Upper lobe of right lung (tissue), 1 donor: Measurements from ENCODE around the gene KRCC1. TPM values are rescaled to one million over a fixed set of nuclear protein-coding genes. Genes with fewer than 3 reads are reported as not detected.

Experiments used
- ATAC-seq: fragments of 200-7000 bp; cut with Tn5 transposase; one replicate; pipeline ENCODE4 v1.9.1; 2020; ENCODE audit warnings: mild to moderate bottlenecking, moderate library complexity
- DNase-seq: peaks from one replicate; pipeline ENCODE4 v3.0.0-alpha.2; 2020
- H3K27ac ChIP-seq: fragments of 200-600 bp; one replicate; pipeline ENCODE4 v1.8.0; 2022
- H3K27me3 ChIP-seq: fragments of 200-600 bp; one replicate; pipeline ENCODE4 v1.8.0; 2022; ENCODE audit warnings: mild to moderate bottlenecking
- H3K36me3 ChIP-seq: fragments of 200-600 bp; one replicate; pipeline ENCODE4 v1.8.0; 2022
- H3K4me1 ChIP-seq: fragments of 200-600 bp; one replicate; pipeline ENCODE4 v1.8.0; 2022
- H3K4me3 ChIP-seq: fragments of 200-600 bp; one replicate; pipeline ENCODE4 v1.8.0; 2022; ENCODE audit warnings: mild to moderate bottlenecking
- H3K9me3 ChIP-seq: fragments of 200-600 bp; one replicate; pipeline ENCODE4 v1.8.0; 2022
- intact Hi-C: fragments of 100-400 bp; cut with DNase I; formaldehyde crosslinking; loops from one replicate; pipeline ENCODE4 v1.11.0; 2022
- total RNA-seq: library from RNA; stranded (reverse); fragmentation: NEBNext Ultra II Directional; extraction: Animal tissue kit (Norgen Biotek cat#: 25700); gene quantifications from one replicate; pipeline ENCODE4 v1.2.1, GENCODE V29; 2021
- TF ChIP-seq, protein P1 (sequence below): fragments of 200-600 bp; IDR thresholded peaks from one replicate; pipeline ENCODE4 v1.8.0; 2022; ENCODE audit warnings: antibody characterized with exemption
- donor health status: DM: no; HTN: yes; CAD: no; lungs with severe emphysema.

The KRCC1 gene
- total RNA-seq, 1 donor from 2014 or later, result 18.9 TPM

DNA sequence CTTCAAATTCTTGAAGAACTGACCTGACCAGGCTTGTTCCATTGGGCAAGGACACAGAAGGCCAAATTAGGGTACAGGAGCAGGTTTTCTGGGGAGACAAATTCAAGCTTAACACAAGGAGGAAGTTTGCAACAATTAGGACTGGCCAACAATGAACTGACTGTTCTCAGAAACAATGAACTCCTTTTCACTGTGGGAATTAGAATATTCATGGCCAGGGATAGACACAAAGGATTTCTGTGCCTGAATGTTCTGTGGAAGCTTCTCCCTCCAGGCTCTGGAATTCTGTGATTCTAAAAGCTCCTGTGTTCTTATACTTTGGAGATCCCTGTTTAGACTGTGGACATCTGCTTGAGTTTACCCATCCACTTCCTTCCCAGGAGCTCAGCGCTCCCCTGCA lies 27.2 kb upstream of the KRCC1 start:
- intact Hi-C loops, result no loop called here
- H3K4me1 ChIP-seq, result no peaks in the 10 kb centered on the region
- ATAC-seq, result no peak
- no peaks in the 10 kb centered on the region for H3K27me3 ChIP-seq
- TF ChIP-seq, protein P1, sequence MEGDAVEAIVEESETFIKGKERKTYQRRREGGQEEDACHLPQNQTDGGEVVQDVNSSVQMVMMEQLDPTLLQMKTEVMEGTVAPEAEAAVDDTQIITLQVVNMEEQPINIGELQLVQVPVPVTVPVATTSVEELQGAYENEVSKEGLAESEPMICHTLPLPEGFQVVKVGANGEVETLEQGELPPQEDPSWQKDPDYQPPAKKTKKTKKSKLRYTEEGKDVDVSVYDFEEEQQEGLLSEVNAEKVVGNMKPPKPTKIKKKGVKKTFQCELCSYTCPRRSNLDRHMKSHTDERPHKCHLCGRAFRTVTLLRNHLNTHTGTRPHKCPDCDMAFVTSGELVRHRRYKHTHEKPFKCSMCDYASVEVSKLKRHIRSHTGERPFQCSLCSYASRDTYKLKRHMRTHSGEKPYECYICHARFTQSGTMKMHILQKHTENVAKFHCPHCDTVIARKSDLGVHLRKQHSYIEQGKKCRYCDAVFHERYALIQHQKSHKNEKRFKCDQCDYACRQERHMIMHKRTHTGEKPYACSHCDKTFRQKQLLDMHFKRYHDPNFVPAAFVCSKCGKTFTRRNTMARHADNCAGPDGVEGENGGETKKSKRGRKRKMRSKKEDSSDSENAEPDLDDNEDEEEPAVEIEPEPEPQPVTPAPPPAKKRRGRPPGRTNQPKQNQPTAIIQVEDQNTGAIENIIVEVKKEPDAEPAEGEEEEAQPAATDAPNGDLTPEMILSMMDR, result no peak
- no peak for DNase-seq
- H3K4me3 ChIP-seq, result no peak overlapping the region
- H3K27ac ChIP-seq, result no peak overlapping the region
- H3K9me3 ChIP-seq, result no peaks in the 10 kb centered on the region
- H3K36me3 ChIP-seq, result no peaks in the 10 kb centered on the region

DNA sequence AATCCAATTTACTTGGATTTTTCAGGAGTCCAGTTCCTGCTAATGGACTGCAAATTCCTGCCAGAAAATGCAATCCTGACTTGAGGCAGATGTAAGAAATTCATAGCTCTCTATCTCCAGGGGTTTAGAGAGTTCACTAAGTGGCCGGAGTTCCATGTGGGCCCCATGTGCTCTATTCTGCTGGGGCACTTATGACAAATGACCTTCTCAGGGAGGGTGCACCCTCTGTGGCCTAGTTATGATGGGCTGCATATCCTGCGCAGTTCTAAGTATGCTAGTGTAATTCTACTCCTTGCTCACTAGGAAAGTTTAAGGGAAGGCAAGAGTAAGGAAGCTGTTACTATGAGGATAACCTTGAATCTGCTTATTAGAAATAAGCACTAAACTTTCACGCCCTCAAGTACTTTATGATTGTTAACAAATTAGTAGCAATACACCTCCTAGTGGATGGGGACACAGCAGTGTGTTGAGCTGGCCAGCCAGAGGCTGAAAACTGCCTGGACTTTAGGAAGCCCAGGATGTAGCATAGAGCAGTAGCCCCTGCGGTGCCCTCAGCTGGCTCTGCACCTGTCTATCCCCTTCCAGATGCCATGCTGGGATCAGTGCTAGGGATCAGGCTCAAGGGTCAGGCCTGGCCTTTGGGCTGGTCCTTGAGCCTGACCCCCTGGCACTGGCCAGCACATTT lies 26.5 kb upstream of the KRCC1 start:
- no peak for DNase-seq
- H3K27me3 ChIP-seq, result no peaks in the 10 kb centered on the region
- no peaks in the 10 kb centered on the region for H3K4me1 ChIP-seq
- H3K9me3 ChIP-seq, result no peaks in the 10 kb centered on the region
- no peak overlapping the region for H3K27ac ChIP-seq
- ATAC-seq, result no peak
- TF ChIP-seq, protein P1, result no peak
- intact Hi-C loops, result no loop called here
- no peaks in the 10 kb centered on the region for H3K36me3 ChIP-seq
- H3K4me3 ChIP-seq, result no peak overlapping the region

DNA sequence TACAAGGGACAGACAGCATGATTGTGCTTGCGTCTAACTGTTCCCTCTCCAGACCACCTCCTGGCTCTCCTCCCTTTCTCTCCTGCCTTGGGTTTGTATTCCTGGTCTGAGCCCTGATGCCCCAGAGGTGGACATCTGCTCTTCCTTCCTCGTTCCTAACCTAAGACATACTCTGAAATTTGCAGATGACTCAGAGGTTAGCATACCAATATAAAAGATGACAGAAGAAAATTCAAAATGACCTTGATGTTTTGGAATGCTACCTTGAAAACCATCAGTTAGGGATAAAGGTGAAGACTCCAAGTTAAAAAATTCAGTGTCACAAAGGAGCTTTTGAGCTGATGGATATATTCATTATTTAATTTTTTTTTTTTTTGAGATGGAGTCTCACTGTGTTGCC lies 25.0 kb upstream of the KRCC1 start:
- Histone ChIP-seq H3K27ac (no peak overlapping the region), H3K4me3 (no peak overlapping the region), H3K9me3 (no peaks in the 10 kb centered on the region), H3K4me1 (no peaks in the 10 kb centered on the region), H3K36me3 (no peaks in the 10 kb centered on the region), H3K27me3 (no peaks in the 10 kb centered on the region)
- intact Hi-C loops, result no loop called here
- TF ChIP-seq, protein P1, result no peak
- no peak for DNase-seq
- ATAC-seq, result no peak

DNA sequence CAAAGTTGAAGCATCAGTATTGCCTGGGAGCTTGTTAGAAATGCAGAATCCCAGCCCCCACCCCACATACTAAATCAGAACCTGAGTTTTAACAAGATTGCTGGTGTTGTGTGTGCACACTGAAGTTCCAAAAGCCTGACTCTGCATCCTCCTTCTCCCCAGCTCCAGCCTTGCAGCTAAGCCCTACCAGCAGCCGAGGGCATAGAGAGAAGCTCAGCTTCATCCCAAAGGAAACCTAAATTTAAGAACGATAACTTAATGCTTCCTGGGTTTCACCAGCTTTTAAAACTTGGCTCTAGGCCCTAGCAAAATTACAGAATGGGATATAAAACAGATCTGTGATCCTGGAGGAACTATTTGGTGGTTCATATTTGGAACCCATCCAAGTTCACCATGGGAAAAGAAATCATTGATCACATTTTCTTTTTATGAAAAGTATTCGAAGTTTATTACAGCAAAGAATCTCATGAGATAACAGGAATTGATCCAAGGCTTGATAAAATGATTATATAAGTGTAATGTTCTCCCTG lies 23.1 kb upstream of the KRCC1 start:
- no peaks in the 10 kb centered on the region for H3K27me3 ChIP-seq
- no peak for DNase-seq
- TF ChIP-seq, protein P1, result no peak
- no peaks in the 10 kb centered on the region for H3K4me1 ChIP-seq
- H3K4me3 ChIP-seq, result no peak overlapping the region
- ATAC-seq, result no peak
- H3K9me3 ChIP-seq, result no peaks in the 10 kb centered on the region
- intact Hi-C loops, result no loop called here
- H3K27ac ChIP-seq, result no peak overlapping the region
- no peaks in the 10 kb centered on the region for H3K36me3 ChIP-seq

DNA sequence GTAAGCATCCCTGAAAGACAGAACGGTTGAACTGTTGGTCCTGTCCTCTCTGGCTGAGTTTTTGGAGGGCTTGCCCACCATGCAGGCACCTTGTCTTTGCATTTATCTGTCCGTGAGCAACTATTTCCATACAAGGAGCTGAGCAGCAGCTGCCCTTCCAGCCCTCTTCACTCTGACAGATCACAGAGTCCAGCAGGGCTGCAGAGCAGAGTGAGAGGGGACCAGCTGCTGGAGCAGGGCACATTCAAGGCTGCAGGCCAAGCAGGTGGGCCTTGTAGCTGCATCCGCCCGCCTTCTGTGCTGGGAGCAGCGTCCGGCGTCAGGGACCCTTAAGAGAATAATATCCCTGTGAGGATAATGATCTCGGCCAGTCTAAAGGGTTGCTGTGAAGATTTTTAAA lies 21.5 kb upstream of the KRCC1 start:
- Histone ChIP-seq H3K27ac (no peak overlapping the region), H3K4me3 (no peak overlapping the region), H3K9me3 (no peaks in the 10 kb centered on the region), H3K27me3 (no peaks in the 10 kb centered on the region), H3K4me1 (no peaks in the 10 kb centered on the region), H3K36me3 (no peaks in the 10 kb centered on the region)
- intact Hi-C loops, result no loop called here
- ATAC-seq (no peak), DNase-seq (no peak)
- TF ChIP-seq, protein P1, result no peak

DNA sequence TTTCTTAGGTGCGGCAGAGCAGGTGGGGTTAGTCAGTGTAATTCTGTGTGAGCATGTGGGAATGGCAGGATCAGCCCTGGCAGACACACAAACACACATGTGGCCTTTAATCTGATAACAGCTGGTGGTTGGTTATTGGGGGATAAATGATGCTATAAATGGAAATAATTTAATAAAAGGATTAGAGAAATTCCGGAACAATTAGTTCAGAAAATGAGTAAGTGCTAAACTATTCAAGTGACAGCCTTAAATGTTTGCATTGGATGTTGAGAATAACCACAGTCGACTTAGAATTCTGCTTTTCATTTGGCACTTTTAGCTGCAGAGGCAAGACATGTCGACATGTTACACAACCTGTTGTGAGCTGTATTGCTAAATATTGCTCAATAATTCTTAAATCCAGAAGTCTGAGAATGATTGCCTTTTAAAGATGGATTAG lies 19.3 kb upstream of the KRCC1 start:
- H3K27ac ChIP-seq, result no peak overlapping the region
- H3K36me3 ChIP-seq, result no peaks in the 10 kb centered on the region
- no peak for DNase-seq
- no peaks in the 10 kb centered on the region for H3K9me3 ChIP-seq
- TF ChIP-seq, protein P1, result no peak
- H3K4me1 ChIP-seq, result no peaks in the 10 kb centered on the region
- no peak overlapping the region for H3K4me3 ChIP-seq
- ATAC-seq, result peak; percentile 69
- H3K27me3 ChIP-seq, result no peaks in the 10 kb centered on the region
- intact Hi-C loops, result no loop called here
